H1 (cell line): ENCODE data around the gene RNF183. TPM values are rescaled to one million over a fixed set of nuclear protein-coding genes. Genes with fewer than 3 reads are reported as not detected.

Source experiments
- ASH2L ChIP-seq: fragments of 200-600, 300-600 bp; sonication (generic); IDR thresholded peaks from one replicate; pipeline ENCODE4 v1.7.1; 2017; ENCODE audit warnings: low read length
- CEBPB ChIP-seq: IDR thresholded peaks from 2 replicates; pipeline ENCODE4 v1.6.1; 2012; ENCODE audit warnings: low read depth, low read length
- CHD7 ChIP-seq: fragments of 300-600 bp; sonication (generic); IDR thresholded peaks from 2 replicates; pipeline ENCODE4 v1.7.1; 2012; ENCODE audit warnings: low read length, moderate library complexity, mild to moderate bottlenecking, inconsistent platforms; ENCODE audit not compliant: insufficient replicate concordance
- CREB1 ChIP-seq: IDR thresholded peaks from 2 replicates; pipeline ENCODE4 v1.6.1; 2012; ENCODE audit warnings: inconsistent platforms
- CTBP2 ChIP-seq: IDR thresholded peaks from 2 replicates; pipeline ENCODE4 v1.7.0; 2011; ENCODE audit warnings: borderline replicate concordance, mild to moderate bottlenecking, moderate library complexity, mixed read lengths, low read length; ENCODE audit not compliant: insufficient read depth, insufficient read length
- SUZ12 ChIP-seq: fragments of 200-600 bp; sonication (generic); IDR thresholded peaks from 2 replicates; pipeline ENCODE4 v1.6.1; 2012; ENCODE audit warnings: mild to moderate bottlenecking, inconsistent platforms, low read length, moderate library complexity, mixed read lengths
- polyA plus RNA-seq, 7 experiments: library from polyadenylated mRNA; depleted of rRNA in 3 of 7; stranded (reverse) in 5 of 7; unstranded in 2 of 7; fragments of >200 nt in 5 of 7; fragments of 200-250 nt in 2 of 7; gene quantifications; 1 replicate in 5 of 7; 2 replicates in 1 of 7; 4 replicates in 1 of 7; pipeline versions ENCODE4 v1.2.1 to v1.2.3, GENCODE V29; 2011 to 2013; ENCODE audit warnings: missing spikeins in 2 of 7, mixed read lengths in 2 of 7
- total RNA-seq: library from RNA; stranded (reverse); fragmentation: NEBNext Ultra II Directional; extraction: Animal tissue kit (Norgen Biotek cat#: 25700); gene quantifications from 2 replicates; pipeline ENCODE4 v1.2.1, GENCODE V29; 2021

RNF183 gene
- total and polyA plus RNA-seq, 2 of the 8 experiments (the other 6 are each of a cell fraction or from before 2014, with no cell fraction given), result 0.15 TPM; not detected in 1

GRCh38 chr9:113326230-113326629, 23.1 kb upstream of the RNF183 start (continued):
- TF ChIP-seq CHD7 (no peak), SUZ12 (no peak), CREB1 (no peak), CEBPB (no peak), CTBP2 (no peak), ASH2L (no peak)
